AG09319 (cell line): ENCODE results near the gene COQ8B.

Source experiments
- DNase-seq: peaks from one replicate; pipeline ENCODE4 v3.0.0-alpha.2; 2010; ENCODE audit warnings: low read depth; ENCODE audit errors: extremely low read depth
- TF ChIP-seq, protein P1 (sequence below): IDR thresholded peaks from 2 replicates; pipeline ENCODE4 v1.5.1; 2011; ENCODE audit warnings: low read depth, mild to moderate bottlenecking, inconsistent platforms, low read length, moderate library complexity

The COQ8B gene

DNA sequence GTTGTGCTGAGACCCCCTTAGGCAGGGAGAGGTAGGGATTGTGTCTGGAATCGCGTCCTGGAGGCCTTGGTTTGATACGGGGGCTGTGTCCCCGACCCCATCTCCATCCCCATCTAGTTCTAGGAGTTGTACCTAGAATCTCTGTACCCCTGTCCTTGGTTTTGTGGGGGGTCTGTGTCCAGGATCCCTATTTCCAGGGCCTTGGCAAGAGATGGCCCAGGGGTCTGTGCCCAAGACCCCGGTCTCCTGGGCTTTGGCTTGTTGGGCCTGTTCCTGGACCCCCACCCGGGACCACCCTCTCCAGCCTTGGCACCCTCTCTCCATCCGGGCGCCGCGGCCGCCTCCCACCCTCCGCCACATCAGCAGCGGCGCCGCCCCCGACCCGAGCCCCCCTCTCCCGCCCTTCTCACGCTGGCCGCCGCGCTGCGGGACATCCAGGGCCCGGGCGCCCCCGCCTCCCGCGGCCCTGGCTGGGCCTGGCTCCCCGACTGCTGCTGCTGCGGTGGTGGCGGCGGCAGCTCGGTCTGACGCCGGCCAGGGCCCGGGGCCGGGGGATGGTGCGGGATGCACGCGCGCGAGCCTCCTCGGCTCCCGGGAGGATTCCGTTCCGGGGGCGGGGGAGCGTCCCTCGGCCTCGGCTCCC lies 26.5 kb downstream of the COQ8B start, which contains the start of gene NUMBL:
Gene NUMBL (minus strand): TSS at position 602 of the 643 bp plus-strand sequence. CDS start 168 bp downstream, at position 434.
- no peak for DNase-seq

DNA sequence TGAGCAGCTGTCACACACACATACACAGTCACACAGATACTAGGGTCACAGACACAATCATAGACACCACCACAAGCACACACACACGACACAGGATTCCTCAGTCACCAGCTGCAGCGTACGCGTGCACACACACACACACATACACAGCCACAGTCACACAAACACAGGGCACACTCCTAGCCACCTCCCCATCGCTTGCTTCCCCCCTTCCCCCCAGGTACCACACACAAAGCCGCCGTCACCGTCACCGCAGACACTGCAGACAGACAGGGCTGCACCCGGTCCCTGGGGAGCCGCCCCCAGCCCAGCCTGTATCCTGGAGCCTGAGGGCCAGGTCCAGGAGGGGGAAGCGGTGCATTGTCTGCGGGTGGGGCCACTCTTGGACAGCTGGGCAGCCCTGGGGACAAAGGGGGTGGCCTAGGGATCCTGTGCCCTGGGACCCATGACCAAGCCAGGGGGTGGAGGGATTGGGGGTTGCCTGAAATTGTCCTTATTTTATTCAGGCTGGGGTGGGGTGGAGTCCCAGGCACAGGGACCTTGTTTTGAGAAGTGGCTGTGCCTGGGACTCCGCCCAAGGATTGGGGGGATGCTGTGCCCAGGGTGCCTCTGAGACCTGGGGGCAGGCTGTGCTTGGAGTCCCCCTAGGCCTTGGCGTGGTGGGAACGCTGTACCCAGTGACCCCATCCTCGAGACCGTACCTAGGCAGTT lies 27.2 kb downstream of the COQ8B start:
- TF ChIP-seq, protein P1, sequence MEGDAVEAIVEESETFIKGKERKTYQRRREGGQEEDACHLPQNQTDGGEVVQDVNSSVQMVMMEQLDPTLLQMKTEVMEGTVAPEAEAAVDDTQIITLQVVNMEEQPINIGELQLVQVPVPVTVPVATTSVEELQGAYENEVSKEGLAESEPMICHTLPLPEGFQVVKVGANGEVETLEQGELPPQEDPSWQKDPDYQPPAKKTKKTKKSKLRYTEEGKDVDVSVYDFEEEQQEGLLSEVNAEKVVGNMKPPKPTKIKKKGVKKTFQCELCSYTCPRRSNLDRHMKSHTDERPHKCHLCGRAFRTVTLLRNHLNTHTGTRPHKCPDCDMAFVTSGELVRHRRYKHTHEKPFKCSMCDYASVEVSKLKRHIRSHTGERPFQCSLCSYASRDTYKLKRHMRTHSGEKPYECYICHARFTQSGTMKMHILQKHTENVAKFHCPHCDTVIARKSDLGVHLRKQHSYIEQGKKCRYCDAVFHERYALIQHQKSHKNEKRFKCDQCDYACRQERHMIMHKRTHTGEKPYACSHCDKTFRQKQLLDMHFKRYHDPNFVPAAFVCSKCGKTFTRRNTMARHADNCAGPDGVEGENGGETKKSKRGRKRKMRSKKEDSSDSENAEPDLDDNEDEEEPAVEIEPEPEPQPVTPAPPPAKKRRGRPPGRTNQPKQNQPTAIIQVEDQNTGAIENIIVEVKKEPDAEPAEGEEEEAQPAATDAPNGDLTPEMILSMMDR, result no peak

More for the DNA sequence above, 26.5 kb downstream of the COQ8B start, which contains the start of gene NUMBL:
- TF ChIP-seq, protein P1, result no peak

DNA sequence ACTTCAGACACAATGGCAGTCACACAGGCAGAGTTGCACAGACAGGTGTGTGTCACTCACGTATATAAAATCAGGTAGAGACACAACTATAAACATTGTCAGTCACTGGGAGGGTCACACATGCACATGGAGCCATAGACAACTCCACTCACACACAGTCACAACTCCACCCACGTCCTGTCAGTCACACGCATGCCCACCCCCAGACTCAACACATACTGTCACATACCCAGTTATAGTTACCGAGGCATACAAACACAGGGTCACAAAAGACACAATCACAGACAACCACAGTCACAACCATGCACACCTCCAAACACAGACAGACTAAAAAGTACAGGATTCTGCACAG lies 27.7 kb downstream of the COQ8B start:
- DNase-seq, result no peak
- TF ChIP-seq, protein P1, result no peak

More for the DNA sequence above, 27.2 kb downstream of the COQ8B start:
- DNase-seq, result no peak

DNA sequence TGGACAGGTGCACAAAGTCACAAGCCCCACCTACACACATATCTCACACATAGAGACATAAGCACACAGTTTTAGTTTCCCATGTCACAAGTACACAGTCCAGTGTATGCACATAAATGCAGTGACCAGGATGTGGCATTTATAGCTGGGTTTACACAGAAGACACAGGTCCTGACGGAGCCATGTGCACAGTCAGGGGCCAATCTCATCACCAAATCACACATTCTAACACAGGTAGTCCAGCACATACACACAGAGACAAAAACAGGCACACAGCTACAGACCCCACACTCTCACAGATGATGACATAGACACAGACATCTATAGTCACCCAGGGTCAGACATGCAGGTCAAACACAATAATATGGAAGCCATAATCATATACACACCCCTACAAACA lies 28.4 kb downstream of the COQ8B start:
- DNase-seq, result no peak
- TF ChIP-seq, protein P1, result no peak

DNA sequence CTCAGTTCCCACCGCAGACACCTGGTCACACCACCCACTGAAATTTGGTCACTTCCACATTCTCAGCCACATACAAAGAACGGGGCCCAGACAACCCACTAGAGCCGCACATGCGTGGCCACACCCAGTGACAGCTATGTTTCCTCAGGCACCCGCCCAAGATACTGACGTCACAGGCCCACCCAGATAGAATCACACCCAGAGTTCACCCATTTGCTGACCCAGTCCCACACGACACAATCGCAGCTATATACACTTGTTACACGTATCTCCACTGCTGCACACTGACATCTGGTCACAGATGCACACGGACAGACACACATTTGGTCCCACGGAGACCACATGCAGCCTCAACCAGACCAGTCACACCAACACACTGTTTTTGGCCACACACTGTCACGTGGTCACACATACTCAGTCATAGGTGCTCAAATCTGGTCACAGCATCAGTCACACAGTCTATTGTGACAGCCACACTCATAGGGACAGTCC lies 29.1 kb downstream of the COQ8B start:
- TF ChIP-seq, protein P1, result no peak
- peak; percentile 42 for DNase-seq

DNA sequence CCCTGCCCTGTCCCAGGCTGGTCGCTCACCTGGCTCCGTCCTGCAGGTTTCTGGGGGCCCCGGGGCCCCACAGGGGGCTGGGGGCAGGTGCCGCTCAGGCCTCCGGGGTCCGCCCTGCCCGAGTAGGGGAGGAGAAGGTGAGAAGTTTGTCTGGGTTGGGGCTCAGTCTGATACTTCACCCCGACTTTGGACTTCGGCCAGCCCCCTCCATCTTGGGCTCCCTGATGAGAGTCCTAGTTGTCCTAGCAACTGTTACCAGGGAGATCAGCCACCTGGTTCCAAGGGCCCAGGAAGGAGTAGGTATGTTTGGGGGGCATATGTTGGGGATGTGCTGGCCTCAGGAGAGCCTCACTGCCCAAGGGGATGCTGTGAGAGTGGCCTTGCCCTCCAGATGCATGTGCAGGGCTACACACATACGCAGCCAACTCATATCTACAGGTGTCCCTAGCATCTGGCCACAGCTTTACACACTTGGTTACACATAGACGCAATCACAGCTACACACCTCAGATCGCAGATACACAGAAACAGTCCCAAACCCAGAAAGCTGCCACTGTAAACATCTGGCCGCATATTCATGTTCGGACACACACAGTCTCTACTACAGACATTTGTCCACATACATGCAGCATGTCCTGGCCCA lies 29.7 kb downstream of the COQ8B start:
- DNase-seq, result no peak
- TF ChIP-seq, protein P1, result no peak

DNA sequence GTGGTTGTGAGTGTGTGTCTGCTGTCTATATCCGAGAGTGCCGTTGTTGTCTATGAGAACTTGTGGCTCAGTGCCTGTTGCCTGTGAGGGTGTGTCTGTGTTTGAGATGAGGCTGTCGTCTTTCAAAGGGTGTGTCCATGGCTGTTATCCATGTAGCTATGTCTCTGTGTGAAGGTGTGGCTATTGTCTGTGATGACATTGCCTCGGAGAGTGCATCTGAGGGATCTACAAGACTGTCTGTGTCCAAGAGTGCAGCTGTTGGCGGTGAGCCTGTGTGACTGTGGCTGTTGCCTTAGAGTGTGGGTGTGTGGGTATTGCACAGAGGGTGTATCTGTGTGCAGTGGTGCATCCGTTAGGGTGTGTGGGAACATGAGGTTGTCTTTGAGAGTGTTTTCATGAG lies 31.1 kb downstream of the COQ8B start:
- DNase-seq, result no peak

More for the DNA sequence above, 31.1 kb downstream of the COQ8B start:
- TF ChIP-seq, protein P1, result no peak
